Fibroblast of the aortic adventitia (primary cell): Measurements from ENCODE around the gene OR4D6. TPM values are rescaled to one million over a fixed set of nuclear protein-coding genes. Genes with fewer than 3 reads are reported as not detected.

Experiments used
- DNase-seq: peaks from one replicate; pipeline ENCODE4 v3.0.0-alpha.2; 2010; ENCODE audit warnings: low read depth
- H3K4me3 ChIP-seq: 2 replicates; pipeline ENCODE4 v1.5.1; 2011; ENCODE audit warnings: low read depth, mild to moderate bottlenecking, control low read depth, low read length, moderate library complexity
- total RNA-seq: library from RNA; depleted of rRNA; stranded (reverse); fragments of >200 nt; gene quantifications from 2 replicates; pipeline ENCODE4 v1.2.3, GENCODE V29; 2012; ENCODE audit warnings: low replicate concordance
- TF ChIP-seq, protein P1 (sequence below): IDR thresholded peaks from 2 replicates; pipeline ENCODE4 v1.5.1; 2011; ENCODE audit warnings: mild to moderate bottlenecking, low read length, control low read depth, inconsistent platforms; ENCODE audit not compliant: insufficient read depth

The OR4D6 gene
- total RNA-seq, 1 donor = not detected

DNA sequence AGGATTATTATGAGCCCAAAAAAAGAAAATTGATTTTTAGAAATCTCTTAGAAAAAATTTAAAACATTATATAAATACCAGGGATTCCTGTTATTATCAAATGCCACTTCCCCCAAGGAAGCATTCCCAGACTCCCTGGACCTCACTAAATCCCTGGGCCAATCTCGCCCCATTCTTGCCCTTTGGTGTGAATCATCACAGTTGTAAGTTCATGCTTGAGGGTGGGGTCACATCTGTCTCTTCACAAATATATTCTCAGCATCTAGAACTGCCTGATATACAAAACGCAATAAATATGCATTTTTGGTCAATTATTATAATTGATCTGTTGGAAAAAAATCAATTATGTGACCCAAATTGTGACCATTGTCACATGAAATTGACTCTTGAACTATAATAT, 8.3 kb upstream of the OR4D6 start:
- H3K4me3 ChIP-seq = no peak overlapping the region
- TF ChIP-seq, protein P1, sequence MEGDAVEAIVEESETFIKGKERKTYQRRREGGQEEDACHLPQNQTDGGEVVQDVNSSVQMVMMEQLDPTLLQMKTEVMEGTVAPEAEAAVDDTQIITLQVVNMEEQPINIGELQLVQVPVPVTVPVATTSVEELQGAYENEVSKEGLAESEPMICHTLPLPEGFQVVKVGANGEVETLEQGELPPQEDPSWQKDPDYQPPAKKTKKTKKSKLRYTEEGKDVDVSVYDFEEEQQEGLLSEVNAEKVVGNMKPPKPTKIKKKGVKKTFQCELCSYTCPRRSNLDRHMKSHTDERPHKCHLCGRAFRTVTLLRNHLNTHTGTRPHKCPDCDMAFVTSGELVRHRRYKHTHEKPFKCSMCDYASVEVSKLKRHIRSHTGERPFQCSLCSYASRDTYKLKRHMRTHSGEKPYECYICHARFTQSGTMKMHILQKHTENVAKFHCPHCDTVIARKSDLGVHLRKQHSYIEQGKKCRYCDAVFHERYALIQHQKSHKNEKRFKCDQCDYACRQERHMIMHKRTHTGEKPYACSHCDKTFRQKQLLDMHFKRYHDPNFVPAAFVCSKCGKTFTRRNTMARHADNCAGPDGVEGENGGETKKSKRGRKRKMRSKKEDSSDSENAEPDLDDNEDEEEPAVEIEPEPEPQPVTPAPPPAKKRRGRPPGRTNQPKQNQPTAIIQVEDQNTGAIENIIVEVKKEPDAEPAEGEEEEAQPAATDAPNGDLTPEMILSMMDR = no peak
- DNase-seq = no peak

DNA sequence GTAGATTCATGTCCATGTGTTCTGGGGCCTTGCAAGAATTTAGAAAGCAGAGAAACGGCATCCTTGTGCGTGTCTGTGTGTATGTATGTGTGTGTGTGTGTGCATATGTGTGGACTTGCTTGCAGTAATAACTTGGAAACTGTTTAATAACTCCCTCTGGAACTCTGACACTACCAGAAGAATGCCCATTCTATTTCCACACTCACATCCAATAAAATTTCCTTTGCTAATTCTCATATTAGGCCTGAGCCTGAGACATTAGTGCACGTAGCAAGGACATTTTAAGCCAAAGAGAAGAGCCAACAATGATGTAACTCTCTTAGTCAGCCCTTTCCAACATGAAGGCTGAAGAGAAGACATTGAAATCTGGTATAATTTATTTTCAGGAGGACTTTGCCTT, 3.2 kb downstream of the OR4D6 start:
- TF ChIP-seq, protein P1 = no peak
- no peak for DNase-seq
- H3K4me3 ChIP-seq = no peak overlapping the region

DNA sequence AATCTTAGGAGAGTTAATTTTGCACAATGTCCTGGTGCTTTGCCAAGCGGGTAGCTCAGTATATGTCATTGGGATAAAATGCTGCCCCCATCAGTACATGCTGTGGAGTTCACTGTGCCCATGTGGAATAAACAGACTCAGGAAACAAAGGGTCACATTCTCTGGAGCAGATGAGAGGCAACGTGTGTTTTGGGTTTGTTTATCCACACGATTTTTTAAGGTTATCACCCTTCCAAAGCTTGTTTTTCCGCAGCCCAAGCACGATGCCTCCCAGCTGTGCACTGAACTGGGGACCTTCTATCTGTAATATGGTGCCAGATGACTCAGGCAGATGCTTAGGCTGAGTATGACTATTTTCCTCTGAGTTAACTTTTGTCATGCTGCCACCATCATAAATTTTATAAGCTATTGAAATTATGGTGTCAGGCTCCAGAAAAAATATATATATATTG, 6.5 kb downstream of the OR4D6 start:
- TF ChIP-seq, protein P1 = no peak
- H3K4me3 ChIP-seq = no peak overlapping the region
- peak; percentile 20 for DNase-seq

DNA sequence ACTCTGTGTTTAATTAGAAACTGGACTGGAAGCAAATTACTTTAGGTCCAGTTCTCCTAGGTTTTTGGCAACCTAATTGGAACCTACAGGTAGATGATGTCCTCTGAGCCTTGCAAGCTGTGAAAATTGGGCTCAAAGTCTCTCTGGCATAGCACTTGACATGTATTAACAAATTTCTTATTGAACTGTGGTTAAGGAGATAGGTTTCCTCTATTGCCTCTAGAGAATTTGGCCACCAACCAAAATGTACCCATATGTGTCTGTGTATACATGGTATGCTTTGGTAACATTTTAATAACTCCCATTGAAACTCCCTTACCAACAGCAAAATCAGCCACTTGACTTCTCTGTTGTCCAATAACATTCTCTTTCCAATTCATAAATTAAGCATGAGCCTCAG, 16.3 kb downstream of the OR4D6 start, which contains the start of gene OR4D10:
Gene OR4D10, plus strand, starts transcription at position 301 of the 400 bp plus-strand sequence. CDS start 4,115 bp downstream, outside the sequence.
- H3K4me3 ChIP-seq = no peak within 1 kb of the TSS
- DNase-seq = no peak
- TF ChIP-seq, protein P1 = no peak

DNA sequence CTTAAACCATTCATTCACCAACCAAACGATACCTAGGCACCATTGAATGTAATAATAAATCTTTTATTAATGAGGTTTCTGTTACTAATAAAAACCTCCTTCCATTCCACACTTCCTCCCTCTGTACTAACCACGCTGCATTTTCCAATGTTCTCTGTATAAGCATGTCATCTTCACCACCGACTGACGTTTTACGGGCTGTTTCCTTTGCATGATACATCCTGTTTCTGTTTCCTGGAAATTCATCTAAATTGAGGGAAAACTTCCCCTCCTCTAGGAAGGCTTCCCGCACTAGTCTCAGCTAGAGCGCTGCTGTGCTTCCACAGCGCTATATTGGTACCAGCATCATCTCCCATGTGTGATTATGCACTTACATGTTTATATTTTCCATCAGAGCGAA, 18.4 kb downstream of the OR4D6 start:
- DNase-seq = no peak
- TF ChIP-seq, protein P1 = no peak
- H3K4me3 ChIP-seq = no peak overlapping the region

DNA sequence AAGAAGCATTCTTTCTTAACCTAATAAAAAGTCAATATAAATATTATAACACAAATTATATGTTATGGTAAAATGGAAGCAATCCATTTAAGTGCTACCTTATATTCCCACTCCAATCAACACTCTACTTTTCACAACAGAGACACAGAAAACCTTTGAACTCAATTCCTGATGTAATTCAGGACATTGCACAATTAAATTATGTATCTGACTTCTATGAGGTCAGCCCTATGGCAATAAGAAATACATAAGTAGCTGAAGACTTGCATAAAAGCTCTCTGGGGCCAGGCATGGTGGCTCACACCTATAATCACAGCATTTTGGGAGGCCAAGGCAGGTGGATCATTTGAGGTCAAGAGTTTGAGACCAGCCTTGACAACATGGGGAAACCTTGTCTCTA, 23.1 kb downstream of the OR4D6 start:
- DNase-seq = no peak
- TF ChIP-seq, protein P1 = no peak

DNA sequence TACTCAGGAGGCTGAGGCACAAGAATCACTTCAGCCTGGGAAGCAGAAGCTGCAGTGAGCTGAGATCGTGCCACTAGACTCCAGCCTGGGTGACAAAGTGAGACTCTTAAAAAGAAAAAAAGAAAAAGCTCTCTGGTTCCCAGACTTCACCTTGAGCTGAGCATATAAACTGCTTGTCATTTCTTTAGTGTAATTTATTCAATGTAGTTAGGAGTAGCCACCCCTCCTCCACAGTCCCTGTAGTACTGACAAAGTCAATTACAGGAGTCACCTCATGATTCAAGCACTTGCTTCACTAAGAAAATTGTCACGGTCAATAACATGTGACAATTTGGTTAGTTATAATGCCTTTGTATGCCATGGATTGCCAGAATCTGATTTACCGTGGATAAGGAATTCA, 23.6 kb downstream of the OR4D6 start:
- TF ChIP-seq, protein P1 = no peak
- no peak for DNase-seq
- no peak overlapping the region for H3K4me3 ChIP-seq

More for the DNA sequence above, 23.1 kb downstream of the OR4D6 start:
- H3K4me3 ChIP-seq = no peak overlapping the region
